Stimulated activated CD4-positive, alpha-beta T cell treated with anti-CD3 and anti-CD28 coated beads, Interleukin-12 subunit alpha, Interleukin-12 subunit beta, amount 100 ng/mL, for 4 hours (primary cell): ENCODE data around the gene HSPG2.
"Not testable (repeated sequence)": the region's sequence is repeated elsewhere in the genome, so short reads cannot be mapped to it uniquely, and the experiment has no call there.

ENCODE experiments used
- DNase-seq: peaks from one replicate; pipeline ENCODE4 v3.0.0-alpha.2; 2020

The HSPG2 gene

DNA sequence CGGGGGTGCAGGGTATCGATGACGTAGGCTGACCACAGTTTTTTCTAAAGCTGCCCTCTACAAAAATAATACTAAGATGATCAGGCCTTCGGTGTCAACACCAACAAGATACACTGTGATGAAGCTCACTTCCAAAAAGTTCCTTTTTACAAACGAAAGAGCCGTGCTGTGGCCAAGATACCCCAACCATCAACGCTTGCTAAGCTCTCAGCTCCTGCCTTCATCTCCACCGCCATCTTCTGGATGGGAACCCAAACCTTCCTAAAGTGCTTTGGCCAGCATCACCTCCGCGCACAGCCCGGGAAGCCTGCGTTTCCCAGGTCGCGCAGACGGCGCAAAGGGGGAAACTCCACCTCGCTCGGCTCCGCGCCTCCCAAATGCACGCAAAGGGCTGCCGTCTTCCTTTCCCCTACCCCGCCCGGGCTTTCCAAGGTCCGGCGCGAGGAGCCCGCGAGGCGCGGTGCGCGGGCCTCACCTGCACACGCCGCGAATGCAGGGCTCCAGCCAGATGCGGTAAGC lies 154.7 kb downstream of the HSPG2 start:
- peak; percentile 33 for DNase-seq

DNA sequence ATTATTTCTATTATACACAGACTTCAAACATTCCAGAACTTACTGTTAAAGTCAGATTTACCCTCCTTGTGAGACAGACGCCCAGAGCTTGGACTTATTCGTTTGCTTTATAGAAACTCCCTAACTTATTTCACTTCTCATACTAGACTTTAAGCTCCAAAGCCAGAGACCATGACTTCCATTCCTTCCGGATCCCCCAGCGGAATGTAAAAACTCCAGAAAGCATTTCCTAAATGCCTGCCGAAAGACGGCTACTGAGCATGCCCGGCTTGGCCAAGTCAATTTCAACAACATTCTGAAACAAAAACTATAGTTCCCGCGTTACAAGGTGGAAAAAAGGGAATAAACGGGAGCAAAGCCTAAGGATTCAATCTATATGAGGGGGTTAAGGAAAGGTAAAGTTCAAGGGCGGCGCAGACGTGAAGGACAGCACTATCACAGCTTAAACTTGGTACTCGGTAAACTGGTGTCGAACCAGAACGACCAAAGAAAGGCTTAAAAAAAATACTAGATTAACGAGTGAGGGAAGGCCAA lies 155.2 kb downstream of the HSPG2 start:
- DNase-seq, result no peak

DNA sequence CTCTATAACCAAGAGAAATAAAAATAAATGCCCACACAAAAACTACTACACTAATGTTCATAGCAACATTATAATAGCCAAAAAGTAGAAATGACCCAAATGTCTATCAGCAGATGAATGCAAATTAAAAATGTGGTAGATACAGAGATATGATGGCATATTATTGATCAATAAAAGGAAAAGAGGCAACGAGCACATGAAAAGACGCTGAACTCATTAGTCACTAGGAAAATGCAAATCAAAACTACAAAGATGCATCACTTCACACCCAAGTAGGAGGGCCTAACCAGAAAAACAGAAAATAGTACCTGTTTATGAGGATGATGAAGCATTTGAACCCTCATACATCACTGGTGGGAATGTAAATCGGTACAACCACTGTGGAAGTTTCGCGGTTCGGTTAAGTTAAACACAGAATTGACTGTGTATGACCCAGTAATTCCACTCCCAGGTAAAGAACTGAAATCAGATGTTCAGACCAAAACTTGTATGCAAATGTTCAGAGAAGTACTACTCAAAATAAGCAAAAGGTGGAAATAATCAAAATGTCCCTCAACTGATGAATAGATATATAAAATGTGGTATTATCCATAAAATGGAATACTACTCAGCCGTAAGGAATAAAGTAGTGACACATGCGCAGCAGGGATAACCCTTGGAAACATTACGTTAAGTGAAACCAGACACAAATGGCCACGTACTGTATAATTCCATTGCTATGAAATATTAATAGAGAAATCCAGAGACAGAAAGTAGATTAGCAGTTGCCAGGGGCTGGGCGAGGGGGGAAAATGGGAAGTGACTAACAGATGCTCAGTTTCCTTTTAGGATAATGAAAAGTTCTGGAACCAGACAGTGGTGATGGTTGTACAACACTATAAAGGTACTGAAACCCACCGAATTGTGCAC lies 157.2 kb downstream of the HSPG2 start:
- peak; percentile 23 for DNase-seq

DNA sequence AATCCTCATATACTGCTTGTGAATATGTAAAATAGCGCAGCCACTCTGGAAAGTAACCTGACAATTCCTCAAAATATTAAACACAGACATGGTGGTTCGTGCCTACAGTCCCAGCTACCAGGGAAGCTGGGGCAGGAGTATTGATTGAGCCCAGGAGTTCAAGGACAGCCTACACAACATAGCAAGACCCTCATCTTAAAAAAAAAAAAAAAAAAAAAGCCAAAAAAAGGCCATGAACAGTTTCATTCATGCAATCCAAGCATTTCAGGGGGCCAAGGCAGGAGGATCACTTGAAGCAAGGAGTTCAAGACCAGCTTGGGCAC lies 158.7 kb downstream of the HSPG2 start:
- DNase-seq, result no peak

- DNase-seq, result not testable (repeated sequence)
These were observed 160.2 kb downstream of the HSPG2 start for GRCh38 chr1:21776925-21777324.

GRCh38 chr1:21775985-21776562 lies 161.0 kb downstream of the HSPG2 start:
- no peak for DNase-seq

- no peak for DNase-seq
These were observed 161.6 kb downstream of the HSPG2 start for GRCh38 chr1:21775550-21775914.

GRCh38 chr1:21774835-21775549 lies 162.1 kb downstream of the HSPG2 start:
- DNase-seq, result no peak

- DNase-seq, result no peak
These were observed 163.5 kb downstream of the HSPG2 start for GRCh38 chr1:21773585-21773984.
